Left lung (tissue), 10 donors: ENCODE measurements around the gene RTKN2. TPM values are rescaled to one million over a fixed set of nuclear protein-coding genes. Genes with fewer than 3 reads are reported as not detected.
A peak's percentile ranks its signal among the peaks of the same experiment; 100 is the strongest.

Experiments
- ATAC-seq: fragments of 200-7000 bp; cut with Tn5 transposase; one replicate; pipeline ENCODE4 v1.9.1; 2020; ENCODE audit warnings: moderate library complexity
- DNase-seq, 4 donors: peaks; one replicate each; pipeline ENCODE4 v3.0.0-alpha.2; 2013 to 2020
- H3K27ac ChIP-seq, 2 donors: fragments of 200-600 bp; sonication (generic) in 1 of 2; one replicate each; pipeline versions ENCODE4 v1.5.0 to v1.8.0; 2020 to 2021
- H3K27me3 ChIP-seq, 2 donors: fragments of 200-600 bp; sonication (generic) in 1 of 2; one replicate each; pipeline versions ENCODE4 v1.5.0 to v1.8.0; 2020 to 2021
- H3K36me3 ChIP-seq, 2 donors: fragments of 200-600 bp; sonication (generic) in 1 of 2; one replicate each; pipeline versions ENCODE4 v1.5.0 to v1.8.0; 2020 to 2021
- H3K4me1 ChIP-seq, 2 donors: fragments of 200-600 bp; one replicate each; pipeline ENCODE4 v1.8.0; 2021
- H3K4me3 ChIP-seq, 2 donors: fragments of 200-600 bp; sonication (generic) in 1 of 2; one replicate each; pipeline versions ENCODE4 v1.5.0 to v1.8.0; 2020 to 2021; ENCODE audit warnings: mild to moderate bottlenecking in 1 of 2
- H3K9me3 ChIP-seq, 2 donors: fragments of 200-600 bp; sonication (generic) in 1 of 2; one replicate each; pipeline versions ENCODE4 v1.5.0 to v1.8.0; 2020 to 2021
- CTCF ChIP-seq, 2 donors: fragments of 200-600 bp; sonication (generic) in 1 of 2; IDR thresholded peaks; one replicate each; pipeline versions ENCODE4 v1.5.0 to v1.8.0; 2021; ENCODE audit warnings: antibody characterized with exemption in 2 of 2
- intact Hi-C, 2 donors: fragments of 100-400 bp; cut with DNase I; formaldehyde crosslinking; loops; one replicate each; pipeline versions ENCODE4 v1.11.2 to v1.14.2; 2022
- polyA plus RNA-seq, 6 donors: library from polyadenylated mRNA; unstranded; fragments of 120-200 nt; gene quantifications; one replicate each; pipeline ENCODE4 v1.2.1, GENCODE V29; 2013; ENCODE audit not compliant: insufficient read length in 6 of 6
- total RNA-seq, 2 donors: library from RNA; stranded (reverse); fragmentation: NEBNext Ultra II Directional; extraction: Animal tissue kit (Norgen Biotek cat#: 25700); gene quantifications; one replicate each; pipeline ENCODE4 v1.2.1, GENCODE V29; 2021
- donor health status: DM: no; HTN: yes; CAD: no.
- donor health status: DM: no; HTN: no; CAD: no.

RTKN2 gene
- total and polyA plus RNA-seq, 8 donors = 5.7 to 17.1 (median 11.2) TPM

- Histone ChIP-seq H3K4me1 (no peaks in the 10 kb centered on the region), H3K4me3 (no peak overlapping the region), H3K36me3 (no peaks in the 10 kb centered on the region), H3K27me3 (no peaks in the 10 kb centered on the region), H3K9me3 (no peaks in the 10 kb centered on the region), H3K27ac (peak overlapping the region in 1 of 2 donors; percentile 36)
- ATAC-seq = peak; percentile 56
- intact Hi-C loops = no loop called here
- DNase-seq = no peak
- no peak for TF ChIP-seq CTCF (IDR thresholded peaks at IDR 0.05)
Observed at GRCh38 chr10:62186999-62187675, 81.5 kb downstream of the RTKN2 start.

- ATAC-seq = no peak
- Histone ChIP-seq H3K36me3 (no peaks in the 10 kb centered on the region), H3K27me3 (no peaks in the 10 kb centered on the region), H3K4me3 (no peak overlapping the region), H3K27ac (peak overlapping the region; percentile 5 to 36), H3K9me3 (peaks cover 0 to 2% of the 10 kb centered on the region in 2 donors), H3K4me1 (no peaks in the 10 kb centered on the region)
- peak in 1 of 4 donors; percentile 23 for DNase-seq
- intact Hi-C loops = no loop called here
- no peak for TF ChIP-seq CTCF (IDR thresholded peaks at IDR 0.05)
Observed at GRCh38 chr10:62185919-62186692, 82.5 kb downstream of the RTKN2 start.

GRCh38 chr10:62183857-62184795 lies 84.5 kb downstream of the RTKN2 start:
- ATAC-seq (peak; percentile 63), DNase-seq (no peak)
- Histone ChIP-seq H3K36me3 (no peaks in the 10 kb centered on the region), H3K27ac (peak overlapping the region; percentile 16 to 68), H3K4me3 (no peak overlapping the region), H3K27me3 (no peaks in the 10 kb centered on the region), H3K9me3 (peaks cover 0 to 6% of the 10 kb centered on the region in 2 donors), H3K4me1 (no peaks in the 10 kb centered on the region)
- TF ChIP-seq CTCF (IDR thresholded peaks at IDR 0.05) = no peak
- intact Hi-C loops = no loop called here

- TF ChIP-seq CTCF (IDR thresholded peaks at IDR 0.05) = no peak
- H3K4me3 ChIP-seq = no peak overlapping the region
- no peak for DNase-seq
- ATAC-seq = peak; percentile 80
- no peaks in the 10 kb centered on the region for H3K36me3 ChIP-seq
- H3K4me1 ChIP-seq = no peaks in the 10 kb centered on the region
- H3K27me3 ChIP-seq = no peaks in the 10 kb centered on the region
- peaks cover 0 to 6% of the 10 kb centered on the region in 2 donors for H3K9me3 ChIP-seq
- peak overlapping the region in 1 of 2 donors; percentile 29 for H3K27ac ChIP-seq
- intact Hi-C loops = no loop called here
Observed at GRCh38 chr10:62183442-62183841, 85.2 kb downstream of the RTKN2 start.
